Stimulated activated CD8-positive, alpha-beta memory T cell treated with anti-CD3 and anti-CD28 coated beads, Interleukin-7, amount 100 ng/mL, for 4 hours (primary cell): ENCODE results near the gene PEX7.
"Not testable (repeated sequence)": the region's sequence is repeated elsewhere in the genome, so short reads cannot be mapped to it uniquely, and the experiment has no call there.

Source experiments
- DNase-seq, 2 donors: peaks; one replicate each; pipeline ENCODE4 v3.0.0-alpha.2; 2020; ENCODE audit warnings: low read depth in 2 of 2

The PEX7 gene

DNA sequence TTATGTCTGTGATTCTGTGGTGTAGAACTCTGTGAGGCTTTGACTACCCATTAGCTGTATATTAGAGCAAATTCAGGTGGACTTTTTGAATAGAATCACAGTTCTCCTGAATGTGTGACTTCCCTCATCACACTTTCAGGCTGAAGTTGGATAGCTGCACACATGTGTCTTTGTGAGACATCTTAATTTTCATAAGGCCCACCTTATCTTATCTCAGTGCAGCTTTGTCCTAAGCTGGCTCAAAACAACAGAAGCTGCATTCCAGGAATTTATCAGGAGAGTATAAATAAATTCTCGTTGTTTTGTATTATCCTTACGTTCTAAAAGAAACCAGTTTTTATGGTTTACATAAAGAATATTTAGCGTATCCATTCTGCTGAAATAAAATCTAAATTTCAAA is 73.5 kb downstream of the PEX7 start:
- no peak for DNase-seq

DNA sequence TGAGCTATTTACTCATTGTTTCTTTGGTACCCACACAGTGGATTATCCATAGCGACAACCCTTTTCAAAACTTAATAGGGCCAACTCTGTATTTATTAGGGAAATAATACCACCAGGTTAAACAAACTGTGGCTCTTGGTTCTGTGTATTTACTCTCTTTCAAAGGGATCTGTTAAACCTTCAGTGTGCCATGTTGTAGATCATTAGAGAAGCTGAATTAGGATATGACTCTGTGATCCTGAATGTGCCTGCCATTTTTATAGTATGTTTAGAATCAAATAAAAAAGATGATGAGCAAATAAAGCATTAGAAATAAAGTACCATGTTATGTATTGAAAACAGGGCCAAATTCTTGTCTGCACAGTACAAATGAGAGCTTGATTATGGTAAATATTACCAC is 74.7 kb downstream of the PEX7 start:
- DNase-seq = no peak

DNA sequence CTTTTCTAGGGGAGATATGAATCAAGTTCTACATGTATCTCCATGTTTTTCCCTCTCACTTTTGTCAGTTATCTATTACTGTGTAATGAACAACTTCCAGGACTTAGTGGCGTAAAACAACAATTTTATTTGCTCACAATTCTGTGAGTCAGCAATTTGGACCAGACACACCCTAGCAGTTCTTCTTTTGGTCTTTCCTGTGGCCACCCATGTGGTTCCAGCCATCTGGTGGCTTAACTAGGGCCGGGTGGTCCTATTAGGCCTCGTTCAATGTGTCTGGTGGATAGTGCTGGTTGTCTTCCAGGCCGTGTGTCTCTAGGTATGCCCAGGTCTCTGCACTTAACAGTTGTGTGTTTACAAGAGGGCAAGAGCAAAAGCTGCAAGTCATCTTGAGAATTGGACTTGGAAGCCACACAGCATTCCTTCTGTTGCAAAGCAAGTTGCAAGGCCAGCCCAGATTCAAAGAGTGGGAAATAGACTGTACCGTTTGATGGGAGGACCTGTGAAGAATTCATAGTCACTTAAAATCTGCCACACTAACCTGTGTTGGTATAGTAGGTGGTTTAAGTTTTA is 78.9 kb downstream of the PEX7 start:
- DNase-seq = no peak

DNA sequence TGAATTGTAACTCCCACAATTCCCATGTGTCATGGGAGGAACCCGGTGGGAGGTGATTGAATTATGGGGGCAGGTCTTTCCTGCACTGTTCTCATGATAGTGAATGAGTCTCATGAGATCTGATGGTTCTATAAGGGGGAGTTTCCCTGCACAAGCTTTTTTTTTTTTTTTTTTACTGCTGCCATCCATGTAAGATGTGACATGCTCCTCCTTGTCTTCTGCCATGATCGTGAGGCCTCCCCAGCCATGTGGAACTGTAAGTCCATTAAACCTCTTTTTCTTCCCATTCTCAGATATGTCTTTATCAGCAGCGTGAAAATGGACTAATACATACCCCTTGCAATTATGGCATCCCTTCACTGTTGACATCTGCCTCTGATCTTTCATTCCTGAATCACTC is 82.1 kb downstream of the PEX7 start:
- DNase-seq = not testable (repeated sequence)

DNA sequence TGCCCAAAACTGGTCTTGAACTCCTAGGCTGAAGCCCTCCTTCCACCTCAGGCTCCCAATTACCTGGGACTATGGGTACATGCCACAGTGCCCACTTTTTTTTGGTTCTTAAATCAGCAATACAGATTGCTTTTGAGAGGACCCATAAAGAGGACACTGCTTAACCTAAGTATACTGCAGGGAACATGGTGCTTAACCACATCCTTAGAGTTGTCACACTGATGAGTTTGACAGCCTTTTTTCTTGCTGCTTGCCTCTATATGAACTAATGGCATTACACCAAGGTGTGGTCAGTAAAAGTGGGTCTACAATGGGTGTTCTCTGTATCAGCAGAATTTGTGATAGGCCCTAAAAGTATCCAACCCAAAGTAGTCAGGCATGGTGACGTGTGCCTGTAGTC is 92.6 kb downstream of the PEX7 start:
- no peak for DNase-seq

DNA sequence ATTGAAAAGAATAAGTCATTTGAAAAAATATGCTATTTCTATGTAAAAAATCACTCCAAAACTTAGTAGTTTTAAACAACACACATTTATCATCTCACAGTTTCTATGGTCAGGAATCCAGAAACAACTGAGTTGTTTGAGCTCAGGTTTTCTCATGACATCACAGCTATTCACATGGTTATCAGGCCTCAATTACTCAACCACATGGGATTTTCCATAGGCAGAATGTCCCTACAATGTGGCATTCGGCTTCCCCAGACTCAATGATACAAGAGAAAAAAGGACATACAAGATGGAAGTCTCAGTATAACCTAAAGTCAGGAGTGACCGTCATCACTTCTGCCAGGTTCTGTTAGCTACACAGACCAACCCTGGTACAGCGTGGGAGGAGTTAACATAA is 96.3 kb downstream of the PEX7 start:
- no peak for DNase-seq

DNA sequence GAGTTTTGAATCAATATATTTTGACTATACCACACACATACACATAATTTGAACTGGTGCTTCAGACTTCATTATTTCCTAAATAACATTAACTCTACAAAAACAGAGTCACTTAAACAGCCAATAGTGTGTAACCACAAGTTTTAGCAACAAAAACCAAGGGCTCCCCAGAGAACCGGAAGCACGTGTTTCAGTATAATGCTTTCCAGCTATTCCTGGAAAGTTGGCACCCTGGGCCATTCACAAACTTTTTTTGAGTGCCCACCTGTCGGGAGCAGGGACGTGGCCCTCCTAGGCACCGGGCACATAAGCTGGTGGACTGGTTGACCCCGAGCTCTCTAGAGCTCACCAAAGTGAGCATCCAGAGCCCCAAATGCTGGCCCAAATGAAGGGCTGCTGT is 97.8 kb downstream of the PEX7 start:
- no peak for DNase-seq

DNA sequence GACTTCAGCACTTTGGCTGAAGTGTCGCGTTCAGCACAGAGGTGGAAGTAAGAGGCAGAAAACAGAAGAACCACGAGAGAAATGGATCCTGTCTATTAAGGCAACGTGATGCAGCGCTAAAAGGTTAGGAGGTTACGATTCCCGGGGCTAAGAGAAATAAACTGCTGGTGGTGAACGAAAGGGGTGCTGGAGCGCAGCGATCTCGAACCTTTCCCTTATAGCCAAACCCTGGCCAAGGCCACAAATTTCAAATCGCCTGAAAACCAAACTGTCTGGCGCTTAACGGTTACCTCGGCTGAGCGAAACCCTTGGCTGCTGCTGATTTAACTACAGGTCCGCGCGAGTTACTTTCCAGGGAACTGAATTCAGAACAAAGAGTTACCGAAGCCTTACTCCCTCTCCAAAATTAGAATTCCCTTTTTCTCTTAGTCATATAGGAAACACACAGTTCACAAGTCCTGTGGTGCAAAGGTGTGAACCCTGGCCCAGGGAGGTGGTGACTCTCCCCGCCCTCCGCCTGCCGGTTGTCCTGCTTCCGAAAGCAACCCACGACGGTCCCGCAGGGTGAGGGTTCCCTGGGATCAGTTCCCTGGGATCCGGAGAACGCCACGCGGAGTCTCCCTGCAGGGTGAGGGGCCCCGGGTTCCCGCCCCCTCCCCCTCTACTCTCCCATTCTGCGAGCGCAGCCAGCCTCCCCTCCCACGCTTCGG is 98.4 kb downstream of the PEX7 start:
- DNase-seq = no peak

DNA sequence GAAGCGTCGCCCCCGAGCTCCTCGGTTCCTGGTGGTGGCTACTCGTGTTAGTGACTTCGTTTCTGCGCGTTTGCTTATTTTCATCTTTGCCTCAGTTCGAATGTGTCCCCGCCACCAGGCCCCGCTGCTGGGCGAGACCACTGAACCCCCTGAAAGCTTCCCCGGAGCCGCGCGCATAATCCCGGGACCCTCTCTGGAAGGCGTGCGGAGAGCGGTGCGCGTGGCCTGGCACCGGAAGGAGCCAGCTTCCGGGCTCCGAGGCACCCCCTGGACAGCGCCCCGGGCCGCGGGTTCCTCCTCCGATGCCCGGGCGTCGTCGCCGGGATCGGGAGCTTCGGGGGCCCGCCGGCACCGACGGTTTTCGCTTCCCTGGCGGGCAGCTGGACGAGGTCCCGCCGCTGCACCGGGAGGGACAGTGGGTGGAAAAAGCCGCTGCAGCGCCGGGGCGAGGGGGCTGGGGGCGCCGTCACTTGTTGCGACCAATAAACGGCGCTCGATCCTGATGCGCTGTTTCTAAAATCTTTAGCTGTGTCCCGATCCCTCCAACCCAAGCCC is 99.1 kb downstream of the PEX7 start:
- no peak for DNase-seq

DNA sequence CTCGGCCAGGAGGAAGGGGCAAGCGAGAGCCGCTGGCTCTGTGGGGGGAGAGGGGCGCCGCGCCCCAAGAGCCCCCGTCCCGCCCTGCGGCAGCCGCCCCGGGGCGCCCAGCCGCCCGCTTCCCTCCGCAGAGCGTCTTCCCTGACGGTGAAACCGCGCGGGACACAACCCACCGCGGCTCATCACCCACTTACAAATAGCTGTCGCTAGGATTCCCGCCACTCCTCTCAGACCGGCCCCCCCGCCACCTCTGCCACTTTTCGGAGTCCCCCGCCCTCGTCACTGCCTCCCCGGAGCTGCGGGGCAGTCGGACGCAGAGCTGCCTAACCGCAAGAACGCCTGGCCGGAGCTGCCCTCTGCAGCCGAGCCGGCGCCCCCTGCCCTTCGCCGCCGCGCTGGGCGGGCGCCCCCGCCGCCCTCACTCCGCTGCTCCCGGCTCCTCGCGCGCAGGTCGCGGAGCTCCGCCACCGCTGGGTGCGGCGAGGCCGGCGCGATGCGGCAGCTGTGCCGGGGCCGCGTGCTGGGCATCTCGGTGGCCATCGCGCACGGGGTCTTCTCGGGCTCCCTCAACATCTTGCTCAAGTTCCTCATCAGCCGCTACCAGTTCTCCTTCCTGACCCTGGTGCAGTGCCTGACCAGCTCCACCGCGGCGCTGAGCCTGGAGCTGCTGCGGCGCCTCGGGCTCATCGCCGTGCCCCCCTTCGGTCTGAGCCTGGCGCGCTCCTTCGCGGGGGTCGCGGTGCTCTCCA is 99.7 kb downstream of the PEX7 start, which contains the start of gene SLC35D3:
TSS of gene SLC35D3 (plus strand) at position 366 of the 749 bp plus-strand sequence. CDS start at position 494, 128 bp downstream.
- no peak for DNase-seq

DNA sequence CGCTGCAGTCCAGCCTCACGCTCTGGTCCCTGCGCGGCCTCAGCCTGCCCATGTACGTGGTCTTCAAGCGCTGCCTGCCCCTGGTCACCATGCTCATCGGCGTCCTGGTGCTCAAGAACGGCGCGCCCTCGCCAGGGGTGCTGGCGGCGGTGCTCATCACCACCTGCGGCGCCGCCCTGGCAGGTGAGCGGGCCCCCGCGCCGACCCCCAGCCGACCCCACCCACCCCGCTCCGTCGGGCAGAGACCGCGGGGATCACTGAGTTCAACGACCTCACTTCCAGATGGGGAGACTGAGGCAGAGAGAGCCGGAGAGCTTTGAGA is 100.3 kb downstream of the PEX7 start:
- no peak for DNase-seq

DNA sequence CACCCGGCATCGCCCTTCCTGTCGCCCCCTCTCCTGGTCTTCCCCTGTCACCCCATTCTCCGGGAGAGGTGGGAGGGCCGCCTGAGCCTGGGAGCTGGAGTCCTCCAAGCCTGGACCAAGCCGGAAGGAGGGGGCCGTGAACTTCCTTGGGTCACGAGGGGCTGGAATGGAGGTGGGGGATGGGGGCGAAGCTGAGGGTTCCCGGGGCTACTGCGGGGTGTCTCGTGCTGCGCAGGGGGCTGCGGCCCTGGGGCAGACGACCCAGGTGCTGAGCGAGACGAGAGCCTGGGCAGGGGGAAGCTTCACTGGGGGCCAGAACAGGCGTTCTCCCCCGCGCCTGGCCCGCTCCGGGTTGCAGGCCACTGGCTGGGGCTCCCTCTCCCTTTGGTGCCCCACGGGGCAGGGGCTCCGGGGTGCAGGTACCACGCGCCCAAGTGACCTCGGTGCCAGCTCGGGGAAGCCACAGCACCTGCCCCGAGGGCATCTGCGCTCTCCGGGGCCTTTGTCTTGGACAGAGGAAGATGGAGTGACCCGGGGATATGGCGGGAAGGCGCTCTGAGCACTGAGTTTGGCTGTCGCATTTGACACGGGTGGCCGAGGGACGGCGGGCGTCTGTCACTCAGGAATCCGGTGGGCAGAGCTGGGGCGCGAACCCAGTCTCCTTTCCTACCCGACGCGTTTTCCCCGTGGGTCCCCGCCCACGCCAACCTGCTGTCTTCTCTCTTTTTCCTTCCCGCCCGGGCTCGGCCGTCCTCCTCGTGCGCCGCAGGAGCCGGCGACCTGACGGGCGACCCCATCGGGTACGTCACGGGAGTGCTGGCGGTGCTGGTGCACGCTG is 100.9 kb downstream of the PEX7 start:
- no peak for DNase-seq

DNA sequence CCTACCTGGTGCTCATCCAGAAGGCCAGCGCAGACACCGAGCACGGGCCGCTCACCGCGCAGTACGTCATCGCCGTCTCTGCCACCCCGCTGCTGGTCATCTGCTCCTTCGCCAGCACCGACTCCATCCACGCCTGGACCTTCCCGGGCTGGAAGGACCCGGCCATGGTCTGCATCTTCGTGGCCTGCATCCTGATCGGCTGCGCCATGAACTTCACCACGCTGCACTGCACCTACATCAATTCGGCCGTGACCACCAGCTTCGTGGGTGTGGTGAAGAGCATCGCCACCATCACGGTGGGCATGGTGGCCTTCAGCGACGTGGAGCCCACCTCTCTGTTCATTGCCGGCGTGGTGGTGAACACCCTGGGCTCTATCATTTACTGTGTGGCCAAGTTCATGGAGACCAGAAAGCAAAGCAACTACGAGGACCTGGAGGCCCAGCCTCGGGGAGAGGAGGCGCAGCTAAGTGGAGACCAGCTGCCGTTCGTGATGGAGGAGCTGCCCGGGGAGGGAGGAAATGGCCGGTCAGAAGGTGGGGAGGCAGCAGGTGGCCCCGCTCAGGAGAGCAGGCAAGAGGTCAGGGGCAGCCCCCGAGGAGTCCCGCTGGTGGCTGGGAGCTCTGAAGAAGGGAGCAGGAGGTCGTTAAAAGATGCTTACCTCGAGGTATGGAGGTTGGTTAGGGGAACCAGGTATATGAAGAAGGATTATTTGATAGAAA is 101.7 kb downstream of the PEX7 start:
- no peak for DNase-seq

DNA sequence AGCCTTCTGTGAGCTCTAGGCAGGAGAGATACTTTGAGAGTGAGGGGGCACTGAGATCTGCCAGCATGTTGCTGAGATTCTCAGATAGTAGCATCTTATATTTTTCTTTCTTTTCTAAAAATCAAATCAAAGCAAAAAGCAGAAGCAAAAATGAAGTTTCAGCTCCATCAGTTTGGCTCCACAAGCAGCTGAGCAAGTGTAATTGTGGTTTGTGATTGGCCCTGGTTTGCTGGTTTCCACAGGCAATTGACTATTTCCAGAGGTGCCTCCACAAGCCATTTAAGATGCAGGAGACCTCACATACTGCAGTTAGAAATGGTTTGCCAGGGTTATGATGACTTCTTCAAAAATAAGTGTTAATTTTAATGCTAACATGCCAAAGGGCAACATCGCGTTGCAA is 104.0 kb downstream of the PEX7 start:
- DNase-seq = no peak

DNA sequence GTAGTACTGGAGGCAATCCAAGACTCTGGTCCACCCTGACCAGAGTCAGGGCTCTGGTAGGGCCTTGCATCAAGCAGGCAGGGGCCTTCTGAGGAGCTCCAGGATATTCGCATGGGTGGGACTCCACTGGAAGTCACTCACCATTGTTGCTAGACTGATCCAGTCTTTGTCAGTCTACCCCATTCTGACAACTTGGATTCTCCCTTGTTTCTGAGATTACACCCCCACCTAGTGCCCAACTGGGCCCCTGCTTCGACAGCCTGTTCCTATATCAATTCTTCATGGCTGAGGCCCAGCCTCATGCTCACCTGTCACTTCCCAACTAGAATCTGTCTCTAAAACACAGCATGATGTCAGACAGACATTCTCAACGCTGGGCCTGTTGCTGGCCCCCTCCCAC is 104.9 kb downstream of the PEX7 start:
- DNase-seq = no peak

DNA sequence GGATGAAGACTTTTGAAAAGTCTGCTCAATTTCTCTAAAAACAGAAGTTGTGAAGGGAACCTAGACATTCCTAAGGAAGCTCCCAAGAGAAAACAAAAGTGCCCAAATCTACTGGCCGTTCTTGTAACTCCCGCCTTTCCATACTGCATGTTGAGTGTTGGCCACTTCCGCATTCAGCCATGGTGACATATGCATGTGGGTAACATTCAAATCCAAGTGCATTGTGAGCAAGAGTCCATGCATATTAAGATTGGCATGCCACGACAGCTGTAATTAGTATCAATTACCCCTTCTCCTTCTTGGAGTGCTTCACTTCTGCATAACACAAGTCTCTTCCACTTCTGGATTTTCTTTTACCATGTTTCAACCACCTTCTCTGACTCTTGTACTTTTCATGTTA is 108.1 kb downstream of the PEX7 start:
- no peak for DNase-seq

DNA sequence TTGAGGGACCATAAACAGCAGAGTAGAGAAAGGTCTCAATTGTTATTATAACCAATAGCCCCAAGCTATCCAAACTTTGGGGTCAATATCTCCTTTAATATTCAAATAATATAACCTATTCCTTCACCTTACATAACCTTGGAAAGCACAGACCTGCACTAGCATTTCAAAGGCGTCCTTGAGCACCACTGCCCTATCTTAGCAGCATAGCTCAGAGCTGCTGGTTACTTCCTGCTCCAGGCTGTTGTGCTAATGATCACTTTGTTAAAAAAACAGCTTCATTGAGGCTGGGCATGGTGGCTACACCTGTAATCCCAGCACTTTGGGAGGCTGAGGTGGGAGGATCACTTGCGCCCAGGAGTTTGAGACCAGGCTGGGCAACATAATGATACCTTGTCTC is 110.2 kb downstream of the PEX7 start:
- DNase-seq = no peak

DNA sequence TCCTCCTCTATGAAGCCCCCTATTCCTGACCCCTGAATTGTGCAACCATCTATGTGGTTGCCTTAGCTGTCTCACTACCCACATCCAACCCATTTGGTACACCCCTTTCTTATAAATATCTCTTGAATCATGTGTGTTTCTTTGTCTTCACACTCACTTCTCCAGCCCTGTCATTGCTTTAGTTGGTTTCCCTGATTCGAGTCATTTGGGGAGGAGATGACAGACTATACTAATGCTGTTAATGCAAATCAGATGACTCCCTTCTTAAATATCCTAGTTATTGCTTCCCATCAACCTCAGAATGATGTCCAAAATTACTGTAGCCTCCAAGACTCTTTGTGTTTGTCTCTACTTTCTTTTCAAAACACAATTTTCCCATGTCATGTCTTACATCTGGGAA is 122.7 kb downstream of the PEX7 start:
- DNase-seq = no peak

DNA sequence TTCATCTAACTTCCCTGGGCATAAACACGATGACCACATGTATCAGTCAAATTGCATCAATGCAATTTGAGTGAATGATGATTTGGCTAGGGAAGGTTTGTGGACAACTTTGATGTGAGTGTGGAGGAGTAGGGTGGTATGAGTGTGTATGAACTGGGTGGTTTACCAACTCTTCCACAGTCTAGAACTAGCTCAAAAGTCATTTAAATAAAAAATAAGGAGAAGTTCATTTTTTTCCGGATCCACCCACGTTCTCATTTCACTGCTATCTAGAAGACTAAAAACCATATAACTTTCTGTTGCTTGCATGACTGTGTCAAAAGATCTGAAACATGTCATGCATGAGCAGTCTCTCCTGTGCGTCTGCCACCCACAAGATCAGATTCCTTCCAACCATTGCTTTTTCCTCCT is 123.3 kb downstream of the PEX7 start:
- DNase-seq = no peak

DNA sequence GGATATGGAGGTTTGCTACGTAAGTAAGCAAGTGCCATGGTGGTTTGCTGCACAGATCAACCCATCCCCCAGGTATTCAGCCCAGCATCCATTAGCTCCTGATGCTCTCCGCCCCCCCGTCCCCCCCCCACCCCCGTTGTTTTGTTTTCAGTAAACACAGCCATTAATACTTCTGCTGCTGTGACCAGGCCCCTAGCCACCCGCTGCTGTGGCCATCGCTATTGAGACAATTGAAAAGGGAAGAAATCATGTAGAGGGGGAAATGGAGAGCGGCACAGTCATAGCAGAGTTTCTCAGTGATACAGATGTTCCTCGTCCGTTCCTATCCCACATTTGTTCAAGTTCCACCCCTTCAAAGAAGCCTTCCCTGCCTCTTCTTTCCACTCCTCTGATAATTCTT is 124.6 kb downstream of the PEX7 start:
- DNase-seq = no peak

DNA sequence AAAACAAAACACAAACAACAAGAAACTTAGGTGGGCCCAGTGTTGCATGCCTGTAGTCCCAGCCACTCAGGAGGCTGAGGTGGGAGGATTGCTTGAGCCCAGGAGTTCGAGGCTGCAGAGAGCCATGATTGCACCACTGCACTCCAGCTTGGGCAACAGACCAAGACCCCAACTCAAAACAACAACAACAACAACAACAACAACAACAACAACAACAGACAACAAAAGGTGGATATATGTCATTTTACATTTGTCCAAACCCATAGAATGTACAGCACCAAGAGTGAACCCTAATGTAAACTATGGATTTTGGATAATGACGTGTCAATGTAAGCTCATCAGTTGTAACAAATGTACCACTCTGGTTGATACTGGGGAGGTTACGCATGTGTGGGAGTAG is 127.6 kb downstream of the PEX7 start:
- not testable (repeated sequence) for DNase-seq
